Inflammatory macrophage treated with lipopolysaccharide for 1 hour (primary cell): Measurements from ENCODE around the gene NT5DC3.

ENCODE experiments used
- DNase-seq, 2 donors: peaks; one replicate each; pipeline ENCODE4 v3.0.0-alpha.2; 2020 to 2022

NT5DC3 gene

DNA sequence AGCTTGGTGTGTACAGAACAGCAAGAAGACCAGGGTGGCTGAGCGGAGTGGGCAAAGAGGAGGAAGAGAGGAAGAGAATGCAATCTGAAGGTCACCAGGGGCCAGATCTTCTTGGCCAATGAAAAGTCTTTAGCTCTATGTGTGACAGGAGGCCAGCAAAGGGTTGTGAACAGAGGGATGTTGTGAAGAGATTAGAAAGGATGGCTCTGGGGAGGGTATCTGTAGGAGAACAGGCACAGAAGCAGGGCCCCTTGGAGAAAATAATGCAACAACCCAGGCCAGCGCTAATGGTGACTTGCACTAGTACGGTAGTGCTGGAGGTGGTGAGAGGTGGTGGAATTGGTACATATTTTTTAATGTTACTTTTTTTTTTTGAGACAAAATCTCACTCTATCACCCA is 97.2 kb downstream of the NT5DC3 start:
- DNase-seq: no peak

DNA sequence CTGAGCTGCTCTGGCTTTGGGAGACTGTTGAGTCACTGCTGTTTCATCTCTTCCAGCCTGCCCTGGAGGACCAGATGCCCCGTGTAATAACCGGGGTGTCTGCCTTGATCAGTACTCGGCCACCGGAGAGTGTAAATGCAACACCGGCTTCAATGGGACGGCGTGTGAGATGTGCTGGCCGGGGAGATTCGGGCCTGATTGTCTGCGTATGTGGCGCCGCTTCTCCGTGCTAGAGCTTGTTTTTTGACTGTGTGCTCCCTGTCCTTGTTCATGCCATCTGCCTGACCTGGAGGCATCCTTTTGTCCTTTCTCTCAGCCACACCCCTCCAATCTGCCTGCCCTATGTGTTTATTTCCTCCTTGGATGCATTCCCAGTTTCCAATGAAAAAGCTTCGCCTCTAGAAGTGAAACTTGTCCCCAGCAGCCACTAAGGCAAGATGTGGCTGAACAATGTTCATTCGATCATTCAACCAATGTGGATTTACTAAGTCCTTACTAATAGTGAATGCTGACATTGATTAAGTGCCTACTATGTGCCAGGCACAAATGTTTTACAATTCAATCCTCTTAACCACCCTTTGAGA is 98.6 kb downstream of the NT5DC3 start:
- no peak for DNase-seq

DNA sequence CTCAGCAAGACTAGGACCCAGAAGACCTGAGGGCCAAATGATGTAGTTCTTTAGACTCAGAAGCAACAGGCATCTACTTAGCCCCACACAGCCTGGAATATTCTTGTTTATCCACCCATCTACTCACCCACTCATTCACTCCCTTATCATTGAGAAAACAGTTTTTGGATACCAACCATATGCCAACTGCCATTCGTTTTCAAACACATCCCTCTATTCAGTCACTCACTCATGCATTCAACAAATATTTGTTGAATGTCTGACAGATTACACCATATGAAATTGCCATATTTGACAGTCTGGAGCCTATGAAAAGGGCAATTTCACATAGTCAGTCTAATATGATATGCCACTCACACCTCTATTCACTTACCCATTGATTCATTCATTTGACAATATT is 103.2 kb downstream of the NT5DC3 start:
- no peak for DNase-seq

DNA sequence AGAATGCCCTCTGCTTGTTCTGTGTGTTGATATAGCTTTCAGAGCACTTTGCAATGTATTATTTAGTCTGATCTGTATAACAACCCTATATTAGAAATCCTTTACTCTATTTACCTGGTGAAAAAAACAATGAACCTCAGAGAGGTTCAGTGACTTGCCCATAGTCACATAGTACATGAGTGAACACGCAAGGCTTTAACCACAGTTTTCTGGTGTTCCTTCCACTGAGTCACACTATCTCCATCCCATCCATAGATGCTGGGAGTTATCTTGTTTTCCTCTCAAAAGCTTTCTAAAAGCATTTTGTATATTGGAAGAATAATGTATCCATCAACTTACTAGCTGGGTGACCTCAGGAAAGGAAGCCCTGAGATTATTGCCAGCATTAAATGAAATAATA is 104.5 kb downstream of the NT5DC3 start:
- DNase-seq: no peak

DNA sequence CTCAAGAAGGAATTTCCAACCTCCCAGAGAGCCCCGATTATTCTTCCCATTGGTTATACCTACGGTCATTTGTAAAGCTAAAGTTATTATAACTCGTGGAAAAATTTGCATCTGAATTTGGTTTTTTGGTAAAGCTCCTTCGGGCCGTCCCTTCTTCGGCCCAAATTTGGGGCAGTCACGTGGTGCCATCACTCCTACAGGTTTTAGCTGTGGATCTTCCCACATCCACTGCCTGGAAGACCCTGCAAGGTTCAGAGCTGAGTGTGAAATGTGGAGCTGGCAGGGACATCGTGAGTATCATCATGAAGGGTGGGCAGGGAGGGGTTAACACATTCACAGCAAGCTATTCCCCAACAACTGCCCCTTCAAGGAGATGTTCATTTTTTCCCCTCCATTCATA is 105.7 kb downstream of the NT5DC3 start:
- no peak for DNase-seq

DNA sequence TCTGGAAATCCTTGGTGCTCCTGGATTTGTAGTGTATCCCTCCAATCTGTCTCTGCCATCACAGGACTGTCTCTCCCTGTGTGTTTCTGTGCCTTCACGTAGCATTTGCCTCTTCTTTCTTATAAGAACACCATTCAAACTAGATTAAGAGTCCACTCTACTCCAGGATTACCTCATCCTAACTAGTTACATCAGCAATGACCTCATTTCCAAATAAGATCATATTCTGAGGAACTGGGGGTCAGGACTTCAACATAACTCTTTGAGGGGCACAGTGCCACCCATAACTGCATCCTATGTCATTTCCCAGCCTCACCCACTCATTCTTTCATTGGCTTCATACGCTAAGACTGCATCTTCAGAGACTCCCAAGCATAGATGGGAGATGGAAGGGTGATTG is 106.2 kb downstream of the NT5DC3 start:
- DNase-seq: no peak

DNA sequence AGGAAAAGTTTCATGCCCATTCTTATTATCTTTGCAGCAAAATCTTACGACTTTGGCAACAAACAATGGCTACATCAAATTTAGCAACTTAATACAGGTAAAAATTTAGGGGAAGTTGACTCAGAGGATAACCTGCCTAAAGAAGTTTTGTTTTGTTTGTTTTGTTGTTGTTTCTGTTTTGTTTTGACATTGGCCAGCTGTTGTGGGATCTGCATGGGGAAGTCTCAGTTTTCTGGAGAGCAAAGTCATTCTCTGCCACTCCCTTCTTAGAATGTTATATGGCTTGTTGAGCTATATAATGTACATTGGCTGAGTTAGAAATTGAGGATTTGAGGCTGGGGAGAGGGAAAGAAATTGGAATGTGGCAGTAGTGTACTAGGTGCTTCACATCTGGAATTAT is 109.5 kb downstream of the NT5DC3 start:
- no peak for DNase-seq

DNA sequence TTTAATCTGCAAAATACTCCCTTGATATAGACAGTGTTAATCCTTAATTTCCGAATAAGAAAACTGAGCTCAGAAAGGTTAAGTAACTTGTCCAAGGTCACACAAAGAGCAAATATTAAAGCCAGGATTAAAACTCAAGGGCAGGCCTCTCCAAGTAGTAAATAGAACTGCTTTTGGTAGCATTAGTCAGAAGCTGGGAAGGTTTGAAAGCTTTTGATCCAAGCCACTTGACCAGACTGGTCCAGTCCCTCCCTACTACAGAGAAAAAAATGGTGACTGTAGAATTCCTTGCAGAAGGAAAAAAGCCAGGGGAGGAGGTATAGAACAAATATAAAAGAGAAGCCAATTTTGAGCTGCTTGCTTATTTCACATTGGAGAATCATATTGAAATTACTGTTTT is 111.5 kb downstream of the NT5DC3 start:
- DNase-seq: no peak

DNA sequence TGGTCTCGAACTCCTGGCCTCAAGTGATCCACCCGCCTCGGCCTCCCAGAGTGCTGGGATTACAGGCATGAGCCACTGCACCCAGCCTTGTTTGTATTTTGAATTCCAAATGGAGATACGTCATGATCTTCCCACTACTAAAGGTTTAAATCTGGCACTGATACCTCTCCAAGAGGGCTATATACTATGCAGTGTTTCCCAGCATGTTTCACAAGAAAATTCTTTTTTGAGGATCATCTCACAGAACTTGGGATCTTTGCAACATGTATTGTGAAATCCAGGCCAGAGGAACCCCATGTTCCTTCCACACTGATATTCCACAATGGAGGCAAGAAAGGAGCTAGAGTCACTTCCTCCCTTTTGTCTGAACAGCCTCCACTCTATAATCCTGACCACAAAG is 112.7 kb downstream of the NT5DC3 start:
- no peak for DNase-seq

DNA sequence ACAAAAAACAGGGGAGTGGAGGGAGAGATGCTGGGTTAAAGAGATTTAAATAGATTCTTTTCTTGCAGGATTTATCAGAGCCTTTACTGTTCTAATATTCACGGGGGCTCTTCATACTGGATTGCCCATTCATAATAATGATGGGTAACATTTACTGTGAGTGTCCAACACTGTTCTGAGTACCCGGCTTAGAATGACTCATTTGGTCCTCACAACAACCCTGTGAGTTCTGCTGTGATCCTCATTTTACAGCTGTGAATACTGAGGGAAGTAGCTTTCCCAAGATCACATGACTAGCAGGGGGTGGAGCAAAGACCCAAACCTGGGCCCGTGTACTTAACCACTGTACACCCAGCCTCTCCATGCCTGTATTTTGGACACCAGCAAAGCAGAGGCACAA is 113.4 kb downstream of the NT5DC3 start:
- no peak for DNase-seq

DNA sequence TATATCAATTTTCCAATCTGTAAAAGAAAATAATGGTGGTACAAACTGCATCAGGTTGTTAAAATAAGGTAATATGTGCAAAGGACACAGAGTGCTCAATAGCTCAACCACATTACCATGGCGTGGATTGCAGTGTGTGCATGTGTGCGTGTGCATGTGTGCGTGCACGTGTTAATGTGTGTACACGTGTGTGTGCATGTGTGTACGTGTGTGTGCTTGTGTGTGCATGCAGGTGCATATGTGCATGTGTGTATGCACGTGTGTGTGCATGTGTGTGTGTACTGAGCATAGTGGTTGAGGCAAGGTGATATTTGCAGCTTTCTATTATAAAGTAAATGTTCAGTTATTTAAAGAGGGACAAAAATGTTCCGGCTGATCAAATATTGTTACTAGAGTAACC is 115.6 kb downstream of the NT5DC3 start:
- no peak for DNase-seq
